SH-SY5Y (cell line): Measurements from ENCODE around the gene CYB561A3.

Experiments used
- GATA2 ChIP-seq: IDR thresholded peaks from 2 replicates; pipeline ENCODE4 v1.6.1; 2011; ENCODE audit warnings: mild to moderate bottlenecking, low read depth, low read length
- GATA3 ChIP-seq: IDR thresholded peaks from 2 replicates; pipeline ENCODE4 v1.6.1; 2011; ENCODE audit warnings: low read depth, mild to moderate bottlenecking, low read length, moderate library complexity

GRCh38 chr11:61306221-61306620 is 55.5 kb downstream of the CYB561A3 start:
- TF ChIP-seq GATA3 (no peak), GATA2 (no peak)
